Measurements from ENCODE around the gene SLC16A3.

SLC16A3 gene

GRCh38 chr17:82241183-82241925 is 12.5 kb downstream of the SLC16A3 start:
- Histone ChIP-seq H4K20me1 (ENCODE audit: insufficient read depth, low read length) (0 out of 2 replicates have a peak, but pooled peaks cover 8% of the 10 kb centered on the region), H3K79me2 (ENCODE audit: low read length) (no peaks in the 10 kb centered on the region), H3K4me3 (ENCODE audit: low read length) (no peak overlapping the region), H3K4me2 (ENCODE audit: low read length) (no peak overlapping the region), H3K4me1 (ENCODE audit: low read length) (peaks cover 9% of the 10 kb centered on the region), H3K36me3 (replicated peaks; ENCODE audit: low read depth, low read length) (peaks cover 25% of the 10 kb centered on the region), H3K9me3 (ENCODE audit: insufficient read depth, low read length) (no peaks in the 10 kb centered on the region), H3K27ac (ENCODE audit: low read length) (no peak overlapping the region), H3K9ac (ENCODE audit: low read length) (no peak overlapping the region), H2AFZ (ENCODE audit: low read depth, low read length) (no peak overlapping the region), H3K27me3 (ENCODE audit: low read depth, low read length) (no peaks in the 10 kb centered on the region)
- TF ChIP-seq EZH2phosphoT487 (IDR thresholded peaks at IDR 0.05; ENCODE audit: low read depth) (no peak), CTCF (IDR thresholded peaks at IDR 0.05; ENCODE audit: low read depth, low read length) (no peak)

GRCh38 chr17:82241926-82242697 is 13.3 kb downstream of the SLC16A3 start:
- peaks cover 9% of the 10 kb centered on the region for H3K4me1 ChIP-seq (ENCODE audit: low read length)

GRCh38 chr17:82242698-82242976 is 13.8 kb downstream of the SLC16A3 start:
- Histone ChIP-seq H3K4me1 (ENCODE audit: low read length) (peaks cover 9% of the 10 kb centered on the region), H3K36me3 (replicated peaks; ENCODE audit: low read depth, low read length) (peaks cover 28% of the 10 kb centered on the region), H3K9ac (ENCODE audit: low read length) (no peak overlapping the region), H3K4me3 (ENCODE audit: low read length) (no peak overlapping the region), H3K27me3 (ENCODE audit: low read depth, low read length) (no peaks in the 10 kb centered on the region), H2AFZ (ENCODE audit: low read depth, low read length) (no peak overlapping the region), H3K4me2 (ENCODE audit: low read length) (no peak overlapping the region), H3K9me3 (ENCODE audit: insufficient read depth, low read length) (no peaks in the 10 kb centered on the region), H3K27ac (ENCODE audit: low read length) (no peak overlapping the region), H3K79me2 (ENCODE audit: low read length) (no peaks in the 10 kb centered on the region), H4K20me1 (ENCODE audit: insufficient read depth, low read length) (0 out of 2 replicates have a peak, but pooled peaks cover 19% of the 10 kb centered on the region)
- TF ChIP-seq EZH2phosphoT487 (IDR thresholded peaks at IDR 0.05; ENCODE audit: low read depth) (no peak), CTCF (IDR thresholded peaks at IDR 0.05; ENCODE audit: low read depth, low read length) (no peak)

More at GRCh38 chr17:82241926-82242697, 13.3 kb downstream of the SLC16A3 start:
- Histone ChIP-seq H3K9ac (ENCODE audit: low read length) (no peak overlapping the region), H3K27me3 (ENCODE audit: low read depth, low read length) (no peaks in the 10 kb centered on the region), H3K9me3 (ENCODE audit: insufficient read depth, low read length) (no peaks in the 10 kb centered on the region), H3K79me2 (ENCODE audit: low read length) (no peaks in the 10 kb centered on the region), H3K4me3 (ENCODE audit: low read length) (no peak overlapping the region), H3K4me2 (ENCODE audit: low read length) (no peak overlapping the region), H3K27ac (ENCODE audit: low read length) (no peak overlapping the region), H3K36me3 (replicated peaks; ENCODE audit: low read depth, low read length) (peaks cover 25% of the 10 kb centered on the region), H4K20me1 (ENCODE audit: insufficient read depth, low read length) (0 out of 2 replicates have a peak, but pooled peaks cover 15% of the 10 kb centered on the region), H2AFZ (ENCODE audit: low read depth, low read length) (no peak overlapping the region)
- no peak for TF ChIP-seq CTCF (IDR thresholded peaks at IDR 0.05; ENCODE audit: low read depth, low read length)
- no peak for TF ChIP-seq EZH2phosphoT487 (IDR thresholded peaks at IDR 0.05; ENCODE audit: low read depth)

GRCh38 chr17:82242977-82243647 is 14.3 kb downstream of the SLC16A3 start:
- TF ChIP-seq EZH2phosphoT487 (IDR thresholded peaks at IDR 0.05; ENCODE audit: low read depth) (no peak), CTCF (IDR thresholded peaks at IDR 0.05; ENCODE audit: low read depth, low read length) (no peak)
- Histone ChIP-seq H3K27me3 (ENCODE audit: low read depth, low read length) (no peaks in the 10 kb centered on the region), H3K9me3 (ENCODE audit: insufficient read depth, low read length) (no peaks in the 10 kb centered on the region), H3K79me2 (ENCODE audit: low read length) (no peaks in the 10 kb centered on the region; the same call in 1 of the 2 replicates), H3K4me1 (ENCODE audit: low read length) (peaks cover 5% of the 10 kb centered on the region), H3K36me3 (replicated peaks; ENCODE audit: low read depth, low read length) (peaks cover 33% of the 10 kb centered on the region), H3K27ac (ENCODE audit: low read length) (no peak overlapping the region), H3K4me2 (ENCODE audit: low read length) (no peak overlapping the region), H4K20me1 (ENCODE audit: insufficient read depth, low read length) (0 out of 2 replicates have a peak, but pooled peaks cover 19% of the 10 kb centered on the region), H3K4me3 (ENCODE audit: low read length) (no peak overlapping the region), H3K9ac (ENCODE audit: low read length) (no peak overlapping the region), H2AFZ (ENCODE audit: low read depth, low read length) (no peak overlapping the region)

Measured in OCI-LY3 (cell line).